Activated CD4-positive, alpha-beta T cell treated with anti-CD3 and anti-CD28 coated beads, Interleukin-2, amount 10 ng/mL, durations not matched to agents 7 days and 5 days (primary cell): Measurements from ENCODE around the gene POT1. TPM values are rescaled to one million over a fixed set of nuclear protein-coding genes. Genes with fewer than 3 reads are reported as not detected.
"Not testable (repeated sequence)": the region's sequence is repeated elsewhere in the genome, so short reads cannot be mapped to it uniquely, and the experiment has no call there.

ENCODE experiments used
- CTCF ChIA-PET: fragments of 350-600 bp; sonication (Branson Sonifier 250); formaldehyde crosslinking; loops from one replicate; lab custom pipeline; 2021; ENCODE audit warnings: antibody characterized with exemption; lab: Charles Lee
- POLR2A ChIA-PET: fragments of 350-600 bp; sonication (Branson Sonifier 250); formaldehyde crosslinking; loops from one replicate; lab custom pipeline; 2021; ENCODE audit warnings: antibody characterized with exemption; lab: Charles Lee
- DNase-seq: peaks from one replicate; pipeline ENCODE4 v3.0.0-alpha.2; 2020
- H3K27ac Mint-ChIP-seq: one replicate; pipeline ENCODE4 v1.8.0; 2021; ENCODE audit warnings: mild to moderate bottlenecking, moderate library complexity, mixed read lengths
- H3K27me3 Mint-ChIP-seq: one replicate; pipeline ENCODE4 v1.8.0; 2021; ENCODE audit warnings: mixed read lengths
- H3K36me3 Mint-ChIP-seq: one replicate; pipeline ENCODE4 v1.8.0; 2021; ENCODE audit warnings: low read depth, mixed read lengths
- H3K4me1 Mint-ChIP-seq: one replicate; pipeline ENCODE4 v1.8.0; 2021; ENCODE audit warnings: mixed read lengths
- H3K4me3 Mint-ChIP-seq: one replicate; pipeline ENCODE4 v1.8.0; 2021; ENCODE audit warnings: mild to moderate bottlenecking, moderate library complexity, mixed read lengths
- H3K9me3 Mint-ChIP-seq: one replicate; pipeline ENCODE4 v1.8.0; 2021; ENCODE audit warnings: mixed read lengths
- total RNA-seq, 2 experiments: library from RNA; stranded (reverse); gene quantifications; one replicate each; pipeline ENCODE4 v1.2.3, GENCODE V29; 2021

The POT1 gene, protein sequence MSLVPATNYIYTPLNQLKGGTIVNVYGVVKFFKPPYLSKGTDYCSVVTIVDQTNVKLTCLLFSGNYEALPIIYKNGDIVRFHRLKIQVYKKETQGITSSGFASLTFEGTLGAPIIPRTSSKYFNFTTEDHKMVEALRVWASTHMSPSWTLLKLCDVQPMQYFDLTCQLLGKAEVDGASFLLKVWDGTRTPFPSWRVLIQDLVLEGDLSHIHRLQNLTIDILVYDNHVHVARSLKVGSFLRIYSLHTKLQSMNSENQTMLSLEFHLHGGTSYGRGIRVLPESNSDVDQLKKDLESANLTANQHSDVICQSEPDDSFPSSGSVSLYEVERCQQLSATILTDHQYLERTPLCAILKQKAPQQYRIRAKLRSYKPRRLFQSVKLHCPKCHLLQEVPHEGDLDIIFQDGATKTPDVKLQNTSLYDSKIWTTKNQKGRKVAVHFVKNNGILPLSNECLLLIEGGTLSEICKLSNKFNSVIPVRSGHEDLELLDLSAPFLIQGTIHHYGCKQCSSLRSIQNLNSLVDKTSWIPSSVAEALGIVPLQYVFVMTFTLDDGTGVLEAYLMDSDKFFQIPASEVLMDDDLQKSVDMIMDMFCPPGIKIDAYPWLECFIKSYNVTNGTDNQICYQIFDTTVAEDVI
- total RNA-seq = 10 to 100 TPM; 27.8 to 36.2 TPM

DNA sequence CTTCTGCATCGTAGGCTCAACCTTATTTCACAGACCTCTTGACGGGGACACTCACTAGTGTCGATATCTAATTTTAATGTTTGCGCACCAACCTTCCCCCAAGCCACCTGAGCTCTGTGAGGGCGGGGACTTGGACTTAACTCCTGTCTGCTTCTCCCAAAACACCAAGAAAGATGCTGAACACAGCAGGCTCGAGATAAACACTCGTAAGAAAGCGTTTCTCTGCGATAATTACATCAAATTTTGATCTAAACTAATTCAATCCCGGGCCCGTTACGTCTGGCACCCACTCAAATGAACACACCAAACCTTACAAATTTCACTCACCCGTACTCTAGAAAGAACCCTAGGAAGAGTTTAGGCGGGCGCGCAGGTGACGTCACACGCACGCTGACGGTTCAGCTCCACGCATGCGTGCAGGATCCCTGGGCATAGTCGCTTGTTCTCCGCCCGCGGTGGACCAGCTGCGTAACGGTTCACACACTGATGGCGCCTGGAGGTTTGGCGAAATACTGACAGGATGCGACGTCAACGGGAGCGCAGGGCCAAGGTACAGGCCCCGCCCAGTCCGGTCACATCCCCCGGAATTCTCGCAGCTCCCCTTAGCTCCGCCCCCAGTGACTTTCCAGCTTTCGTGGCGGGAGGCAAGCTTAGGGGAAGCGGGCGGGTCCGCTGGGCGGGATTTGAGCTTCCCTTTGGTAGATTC lies at the start of gene POT1:
Gene POT1, minus strand, starts transcription at position 359 of the 706 bp plus-strand sequence. CDS start 32,652 bp downstream, outside the sequence.
- Mint-ChIP-seq H3K36me3 (peaks cover 32% of the 10 kb centered on the region), H3K4me3 (peak within 1 kb of the TSS; percentile 99), H3K27me3 (peaks cover 6% of the 10 kb centered on the region), H3K27ac (peak within 1 kb of the TSS; percentile 96), H3K4me1 (peaks cover 44% of the 10 kb centered on the region), H3K9me3 (no peaks in the 10 kb centered on the region)
- ChIA-PET POLR2A (interaction anchor here (0.5 kb wide), 1 partner anchor 494 kb away, joined by 3 read pairs; no protein-coding TSS in a partner anchor), CTCF (no interaction called here)
- DNase-seq = peak; percentile 98

DNA sequence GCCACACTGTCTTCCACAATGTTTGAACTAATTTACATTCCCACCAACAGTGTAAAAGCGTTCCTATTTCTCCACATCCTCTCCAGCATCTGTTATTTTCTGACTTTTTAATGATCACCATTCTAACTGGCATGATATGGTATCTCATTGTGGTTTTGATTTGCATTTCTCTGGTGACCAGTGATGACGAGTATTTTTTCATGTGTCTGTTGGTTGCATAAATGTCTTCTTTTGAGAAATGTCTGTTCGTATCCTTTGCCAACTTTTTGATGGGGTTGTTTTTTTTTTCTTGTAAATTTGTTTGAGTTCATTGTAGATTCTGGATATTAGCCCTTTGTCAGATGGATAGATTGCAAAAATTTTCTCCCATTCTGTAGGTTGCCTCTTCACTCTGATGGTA lies 45.5 kb upstream of the POT1 start:
- H3K27me3 Mint-ChIP-seq, H3K4me1 Mint-ChIP-seq, H3K9me3 Mint-ChIP-seq, H3K27ac Mint-ChIP-seq, DNase-seq, CTCF ChIA-PET, H3K36me3 Mint-ChIP-seq, POLR2A ChIA-PET, H3K4me3 Mint-ChIP-seq: not testable (repeated sequence)

DNA sequence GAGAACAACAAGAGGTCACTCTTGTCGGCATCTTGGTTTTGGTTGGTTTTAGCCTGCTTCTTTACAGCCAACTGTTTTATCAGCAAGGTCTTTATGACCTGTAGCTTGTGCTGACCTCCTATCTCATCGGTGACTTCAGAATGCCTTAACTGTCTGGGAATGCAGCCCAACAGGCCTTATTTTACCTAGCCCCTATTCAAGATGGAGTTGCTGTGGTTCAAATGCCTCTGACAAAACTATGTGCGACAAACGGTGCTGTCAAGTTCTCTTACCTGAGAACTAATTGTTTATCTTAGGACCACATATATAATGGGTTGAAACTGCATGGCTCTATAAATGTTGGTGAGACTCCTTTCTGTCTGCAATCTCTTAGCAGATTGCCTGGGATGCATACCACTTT lies 35.9 kb upstream of the POT1 start:
- ChIA-PET CTCF (no interaction called here), POLR2A (no interaction called here)
- no peak for DNase-seq
- no peak overlapping the region for H3K27ac Mint-ChIP-seq
- H3K4me1 Mint-ChIP-seq = no peaks in the 10 kb centered on the region
- H3K4me3 Mint-ChIP-seq = no peak overlapping the region
- H3K27me3 Mint-ChIP-seq = no peaks in the 10 kb centered on the region
- H3K36me3 Mint-ChIP-seq = no peaks in the 10 kb centered on the region
- H3K9me3 Mint-ChIP-seq = no peaks in the 10 kb centered on the region

DNA sequence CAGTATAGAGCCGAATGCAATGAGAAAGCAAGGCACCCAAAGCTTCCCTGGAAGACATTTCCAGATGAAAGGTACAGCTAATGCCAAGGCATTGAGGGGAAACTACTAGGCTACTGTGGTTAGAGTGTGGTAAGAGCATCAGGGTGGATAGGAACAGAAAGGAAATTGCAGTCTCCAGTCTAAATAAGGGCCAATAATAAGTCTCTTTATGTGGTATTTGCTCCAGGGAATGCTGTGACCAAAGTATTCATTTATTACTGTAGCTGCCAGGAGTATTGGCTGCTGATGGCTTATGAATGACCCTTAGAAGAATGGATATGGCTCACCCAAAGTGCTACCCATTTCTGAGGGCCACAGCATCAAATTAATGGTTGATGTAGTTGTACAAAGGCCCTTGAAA lies 30.1 kb upstream of the POT1 start:
- Mint-ChIP-seq H3K4me1 (no peaks in the 10 kb centered on the region), H3K27me3 (no peaks in the 10 kb centered on the region), H3K36me3 (no peaks in the 10 kb centered on the region), H3K9me3 (peaks cover 7% of the 10 kb centered on the region), H3K27ac (no peak overlapping the region), H3K4me3 (no peak overlapping the region)
- ChIA-PET POLR2A (no interaction called here), CTCF (no interaction called here)
- no peak for DNase-seq

DNA sequence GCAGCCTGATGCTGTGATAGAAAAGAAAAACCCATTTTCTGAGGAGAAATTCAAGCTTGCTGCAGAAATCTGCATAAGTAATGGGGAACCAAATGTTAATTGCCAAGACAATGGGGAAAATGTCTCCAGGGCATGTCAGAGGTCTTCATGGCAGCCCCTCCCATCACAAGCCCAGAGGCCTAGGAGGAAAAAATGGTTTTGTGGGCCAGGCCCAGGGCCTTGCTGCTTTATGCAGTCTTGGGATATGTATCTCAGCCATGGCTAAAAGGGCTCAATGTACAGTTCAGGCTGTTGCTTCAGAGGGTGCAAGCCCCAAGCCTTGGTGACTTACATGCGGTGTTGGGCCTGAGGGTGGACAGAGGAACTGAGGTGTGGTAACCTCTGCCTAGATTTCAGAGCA lies 28.3 kb upstream of the POT1 start:
- DNase-seq, H3K4me1 Mint-ChIP-seq, H3K27ac Mint-ChIP-seq, H3K9me3 Mint-ChIP-seq, H3K27me3 Mint-ChIP-seq, CTCF ChIA-PET, POLR2A ChIA-PET, H3K36me3 Mint-ChIP-seq, H3K4me3 Mint-ChIP-seq: not testable (repeated sequence)

DNA sequence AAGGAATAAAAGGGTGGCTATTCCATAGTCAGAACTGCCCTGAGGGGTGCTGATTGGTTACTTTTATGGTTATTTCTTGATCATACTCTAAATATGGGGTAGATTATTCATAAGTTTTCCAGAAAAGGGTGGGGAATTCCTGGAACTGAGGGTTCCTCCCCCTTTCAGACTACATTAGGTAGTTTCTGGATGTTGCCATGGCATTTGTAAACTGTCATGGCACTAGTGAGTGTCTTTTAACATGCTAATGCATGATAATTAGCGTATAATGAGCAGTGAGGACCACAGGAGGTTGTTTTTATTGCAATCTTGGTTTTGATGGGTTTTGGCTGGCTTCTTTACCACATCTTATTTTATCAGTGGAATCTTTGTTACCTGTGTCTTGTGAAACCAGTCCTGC lies 26.5 kb upstream of the POT1 start:
- Mint-ChIP-seq H3K27me3 (no peaks in the 10 kb centered on the region), H3K9me3 (peaks cover 7% of the 10 kb centered on the region), H3K4me1 (no peaks in the 10 kb centered on the region), H3K36me3 (no peaks in the 10 kb centered on the region), H3K27ac (no peak overlapping the region), H3K4me3 (no peak overlapping the region)
- ChIA-PET POLR2A (no interaction called here), CTCF (no interaction called here)
- DNase-seq = no peak

DNA sequence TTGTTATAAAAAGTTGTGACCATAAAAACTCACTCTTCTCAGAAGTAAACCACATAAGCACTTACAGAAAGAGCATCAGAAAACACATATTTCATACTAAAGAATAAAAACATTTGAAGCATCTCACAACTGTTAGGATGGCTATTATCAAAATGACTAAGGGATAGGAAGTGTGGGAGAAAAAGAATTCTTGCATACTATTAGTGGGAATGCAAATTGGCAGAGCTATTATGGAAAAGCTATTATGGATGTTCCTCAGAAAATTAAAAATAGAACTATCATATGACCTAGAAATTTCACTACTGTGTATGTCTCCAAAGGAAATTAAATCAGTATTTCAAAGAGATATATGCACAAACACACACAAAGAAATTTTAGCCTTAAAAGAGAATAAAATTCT lies 25.2 kb upstream of the POT1 start:
- Mint-ChIP-seq H3K9me3 (peaks cover 7% of the 10 kb centered on the region), H3K36me3 (no peaks in the 10 kb centered on the region), H3K27ac (no peak overlapping the region), H3K4me1 (no peaks in the 10 kb centered on the region), H3K4me3 (no peak overlapping the region), H3K27me3 (no peaks in the 10 kb centered on the region)
- CTCF ChIA-PET = no interaction called here
- POLR2A ChIA-PET = no interaction called here
- no peak for DNase-seq

DNA sequence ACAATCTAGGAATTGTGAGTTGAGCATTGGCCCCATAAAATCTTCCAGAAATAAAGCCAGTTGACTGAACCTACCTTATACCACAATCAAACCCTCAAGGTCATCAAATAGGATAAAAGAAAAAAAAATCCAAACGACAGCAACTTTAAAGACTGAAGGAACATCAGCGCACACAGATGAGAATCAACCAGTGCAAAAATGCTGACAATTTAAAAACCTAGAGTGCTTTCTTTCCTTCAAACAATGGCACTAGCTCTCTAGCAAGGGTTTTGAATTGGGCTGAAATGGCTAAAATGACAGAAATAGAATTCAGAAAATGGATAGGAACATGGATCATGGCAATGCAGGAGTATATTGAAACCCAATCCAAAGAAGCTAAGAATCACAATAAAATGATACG lies 16.1 kb upstream of the POT1 start:
- ChIA-PET CTCF (no interaction called here), POLR2A (no interaction called here)
- H3K4me1 Mint-ChIP-seq = no peaks in the 10 kb centered on the region
- no peaks in the 10 kb centered on the region for H3K27me3 Mint-ChIP-seq
- peaks cover 5% of the 10 kb centered on the region for H3K9me3 Mint-ChIP-seq
- H3K27ac Mint-ChIP-seq = no peak overlapping the region
- no peak for DNase-seq
- no peaks in the 10 kb centered on the region for H3K36me3 Mint-ChIP-seq
- no peak overlapping the region for H3K4me3 Mint-ChIP-seq

DNA sequence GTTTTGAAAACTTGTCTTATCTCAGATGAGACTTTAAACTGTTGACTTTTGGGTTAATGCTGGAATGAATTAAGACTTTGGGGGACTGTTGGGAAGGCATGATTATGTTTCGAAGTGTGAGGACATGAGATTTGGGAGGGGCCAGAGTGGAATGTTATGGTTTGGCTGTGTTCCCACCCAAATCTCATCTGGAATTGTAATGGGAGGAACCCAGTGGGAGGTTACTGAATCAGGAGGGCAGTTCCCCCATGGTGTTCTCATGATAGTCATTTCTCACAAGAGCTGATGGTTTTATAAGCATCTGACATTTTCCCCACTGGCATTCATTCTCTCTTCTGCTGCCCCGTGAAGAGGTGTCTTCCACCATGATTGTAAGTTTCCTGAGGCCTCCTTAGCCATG lies 13.8 kb upstream of the POT1 start:
- no peak for DNase-seq
- Mint-ChIP-seq H3K4me1 (no peaks in the 10 kb centered on the region), H3K27me3 (no peaks in the 10 kb centered on the region), H3K36me3 (no peaks in the 10 kb centered on the region), H3K4me3 (no peak overlapping the region), H3K27ac (no peak overlapping the region), H3K9me3 (peaks cover 5% of the 10 kb centered on the region)
- ChIA-PET CTCF (no interaction called here), POLR2A (no interaction called here)

DNA sequence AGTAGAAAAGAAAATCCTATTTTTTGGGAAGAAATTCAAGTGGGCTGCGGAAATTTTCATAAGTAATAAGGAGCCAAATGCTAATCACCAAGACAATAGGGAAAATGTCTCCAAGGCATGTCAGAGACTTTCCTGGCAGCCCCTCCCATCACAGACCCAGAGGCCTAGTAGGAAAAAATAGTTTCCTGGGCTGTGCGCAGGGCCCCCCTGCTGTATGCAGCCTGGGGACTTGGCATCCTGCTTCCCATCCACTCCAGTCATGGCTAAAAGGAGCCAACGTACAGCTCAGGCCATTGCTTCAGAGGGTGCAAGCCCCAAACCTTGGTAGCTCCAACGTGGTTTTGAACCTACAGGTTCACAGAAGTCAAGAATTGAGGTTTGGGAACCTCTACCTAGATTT lies 12.8 kb upstream of the POT1 start:
- H3K27ac Mint-ChIP-seq = no peak overlapping the region
- H3K9me3 Mint-ChIP-seq = peaks cover 3% of the 10 kb centered on the region
- H3K27me3 Mint-ChIP-seq = peaks cover 2% of the 10 kb centered on the region
- H3K36me3 Mint-ChIP-seq = no peaks in the 10 kb centered on the region
- no peak for DNase-seq
- no peak overlapping the region for H3K4me3 Mint-ChIP-seq
- POLR2A ChIA-PET = no interaction called here
- CTCF ChIA-PET = no interaction called here
- no peaks in the 10 kb centered on the region for H3K4me1 Mint-ChIP-seq

DNA sequence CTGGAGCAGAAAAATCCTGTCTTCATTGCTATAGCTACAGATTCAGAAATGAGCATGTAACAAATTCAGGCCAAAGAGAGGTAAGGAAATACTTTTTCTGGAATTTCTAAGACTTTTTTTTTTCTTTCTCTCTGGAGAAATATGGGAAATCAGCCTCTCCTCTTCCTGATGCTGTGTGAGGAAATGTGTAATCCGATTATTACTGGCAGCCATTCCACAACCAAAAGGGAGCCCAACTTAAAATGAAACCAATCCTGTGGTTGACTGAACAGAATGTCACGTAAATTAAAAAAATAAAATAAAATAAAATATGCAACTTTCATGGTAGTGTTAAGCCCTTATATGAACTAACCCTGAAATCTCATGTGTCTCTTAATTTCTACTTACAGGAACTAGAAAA lies 10.7 kb upstream of the POT1 start:
- DNase-seq = no peak
- Mint-ChIP-seq H3K4me1 (no peaks in the 10 kb centered on the region), H3K4me3 (no peak overlapping the region), H3K27me3 (peaks cover 2% of the 10 kb centered on the region), H3K27ac (no peak overlapping the region), H3K9me3 (no peaks in the 10 kb centered on the region), H3K36me3 (no peaks in the 10 kb centered on the region)
- POLR2A ChIA-PET = no interaction called here
- CTCF ChIA-PET = no interaction called here

DNA sequence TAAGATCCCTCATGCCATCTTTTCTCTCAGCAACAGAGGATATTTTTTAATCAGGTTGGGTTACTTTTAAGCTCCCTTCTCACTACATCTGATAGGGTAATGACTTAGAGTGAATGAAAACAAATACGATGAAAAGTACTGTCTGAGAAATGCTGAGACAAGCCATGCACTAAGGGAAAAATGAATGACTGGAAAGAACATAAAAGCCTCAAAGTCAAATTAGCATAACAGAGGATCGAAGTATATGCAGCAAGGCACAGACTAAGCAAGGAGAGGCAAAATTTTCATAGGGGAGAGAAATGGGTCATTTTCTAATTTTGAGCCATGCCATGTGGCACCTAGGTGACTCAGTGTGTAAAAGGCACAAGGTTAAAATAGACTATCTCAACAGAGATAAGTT lies 8.5 kb upstream of the POT1 start:
- Mint-ChIP-seq H3K36me3 (no peaks in the 10 kb centered on the region), H3K4me3 (no peak overlapping the region), H3K9me3 (no peaks in the 10 kb centered on the region), H3K4me1 (no peaks in the 10 kb centered on the region), H3K27ac (no peak overlapping the region), H3K27me3 (peaks cover 2% of the 10 kb centered on the region)
- POLR2A ChIA-PET = no interaction called here
- CTCF ChIA-PET = no interaction called here
- no peak for DNase-seq

DNA sequence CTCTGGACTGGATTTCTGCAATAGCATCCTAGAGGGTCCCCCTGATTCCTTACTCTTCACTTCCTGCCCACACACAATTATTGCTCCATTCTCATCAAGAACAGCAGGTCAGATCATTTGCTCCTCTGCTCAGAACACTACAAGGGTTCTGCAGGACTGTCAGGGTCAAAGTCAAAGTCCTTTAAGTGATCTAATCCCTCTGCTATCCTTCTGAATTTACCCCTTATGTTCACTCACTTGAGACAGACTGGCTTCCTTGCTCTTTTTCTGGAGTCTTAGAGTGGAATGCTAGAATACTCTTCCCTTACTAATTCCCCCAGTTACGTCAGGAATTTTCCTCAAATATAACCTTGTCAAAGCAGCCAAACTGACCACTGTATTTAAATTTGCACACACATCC lies 7.5 kb upstream of the POT1 start:
- peaks cover 2% of the 10 kb centered on the region for H3K27me3 Mint-ChIP-seq
- H3K27ac Mint-ChIP-seq = no peak overlapping the region
- H3K4me3 Mint-ChIP-seq = no peak overlapping the region
- POLR2A ChIA-PET = no interaction called here
- H3K9me3 Mint-ChIP-seq = no peaks in the 10 kb centered on the region
- CTCF ChIA-PET = no interaction called here
- DNase-seq = no peak
- H3K4me1 Mint-ChIP-seq = no peaks in the 10 kb centered on the region
- no peaks in the 10 kb centered on the region for H3K36me3 Mint-ChIP-seq
